NCI-H128 (cell line): ENCODE results near the gene DUSP28.
"Not testable (repeated sequence)": the region's sequence is repeated elsewhere in the genome, so short reads cannot be mapped to it uniquely, and the experiment has no call there.

Experiments used
- DNase-seq: peaks from one replicate; lab custom pipeline; 2025; ENCODE audit not compliant: unreplicated experiment; lab: John Stamatoyannopoulos, UW

Gene DUSP28

GRCh38 chr2:240527153-240527750 lies 32.9 kb upstream of the DUSP28 start:
- DNase-seq: no peak

DNA sequence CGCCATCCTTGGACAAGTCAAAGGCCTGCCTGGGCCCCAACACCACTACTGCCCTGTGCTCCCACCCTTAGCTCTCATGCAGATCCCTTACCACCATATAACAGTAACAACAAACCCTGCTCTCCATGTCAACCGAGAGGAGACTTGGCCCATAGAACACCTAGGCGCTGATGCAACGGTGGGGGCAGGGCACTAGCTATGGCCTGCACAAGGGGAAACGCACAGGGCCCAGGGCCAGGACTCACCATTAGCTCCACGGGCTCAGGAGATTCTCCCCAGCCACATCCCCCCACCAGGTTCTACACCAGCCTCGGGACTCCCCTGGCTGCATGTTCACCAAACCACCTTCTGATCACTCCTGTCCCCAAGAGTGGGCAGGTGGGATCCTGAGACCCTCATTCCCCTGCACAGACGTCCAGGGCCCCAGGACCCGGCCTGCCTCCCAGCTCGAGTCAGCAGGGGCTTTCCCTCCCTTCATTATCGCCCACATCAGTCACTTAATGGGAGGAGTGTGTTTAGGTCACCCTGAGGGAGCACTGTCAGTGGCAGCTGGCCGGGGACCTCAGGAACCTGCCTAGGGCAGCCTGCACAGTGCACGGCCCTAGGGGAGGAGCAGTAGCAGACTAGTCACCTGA lies 31.6 kb upstream of the DUSP28 start:
- DNase-seq: no peak

DNA sequence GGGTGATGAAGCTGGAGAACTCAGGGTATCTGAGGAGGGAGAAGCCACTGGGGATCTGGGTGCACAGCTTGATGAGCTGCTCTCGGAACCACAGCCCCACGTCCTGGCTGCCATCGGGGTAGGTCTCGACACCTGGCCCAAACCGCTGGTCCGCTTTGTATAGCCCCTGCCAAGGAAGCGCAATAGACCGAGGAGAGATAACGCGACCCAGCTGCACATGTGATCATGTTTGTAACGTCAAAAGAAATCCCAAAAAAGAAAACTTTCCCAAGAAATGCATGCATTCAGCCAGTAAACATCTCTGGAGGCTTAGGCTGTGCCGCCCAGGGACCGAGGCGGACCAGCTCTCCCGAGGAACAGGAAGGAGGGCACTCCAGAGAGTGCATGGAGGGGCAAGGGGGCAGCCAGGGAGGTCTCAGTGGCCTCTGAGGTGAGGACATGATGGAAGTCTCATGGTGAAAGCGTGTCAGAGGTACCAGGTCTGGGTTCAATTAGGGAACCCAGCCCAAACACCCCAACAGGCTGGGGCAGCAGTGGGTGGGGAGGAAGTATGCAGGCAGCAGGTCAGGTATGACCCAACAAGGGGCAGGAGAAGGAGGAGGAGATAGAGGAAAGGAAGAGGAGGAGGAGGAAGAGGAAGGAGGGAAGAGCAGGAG lies 30.7 kb upstream of the DUSP28 start:
- DNase-seq: no peak

DNA sequence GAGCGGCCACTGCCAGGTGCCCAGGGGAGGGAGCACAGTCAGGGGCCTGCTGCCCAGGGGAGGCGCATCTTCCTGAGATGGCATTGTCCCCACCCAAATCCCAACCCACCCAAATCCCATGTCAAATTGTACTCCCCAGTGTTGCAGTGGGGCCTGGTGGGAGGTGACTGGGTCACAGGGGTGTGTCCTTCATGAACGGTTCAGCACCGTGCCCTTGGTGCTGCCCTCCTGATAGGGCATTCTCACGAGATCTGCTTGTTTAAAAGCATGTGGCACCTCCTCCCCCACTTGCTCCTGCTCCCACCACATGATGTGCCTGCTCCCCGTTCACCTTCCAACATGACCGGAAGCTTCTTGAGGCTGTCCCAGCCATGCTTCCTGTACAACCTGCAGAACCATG lies 30.0 kb upstream of the DUSP28 start:
- DNase-seq: no peak

- no peak for DNase-seq
Observed at GRCh38 chr2:240531038-240531437, 29.1 kb upstream of the DUSP28 start.

DNA sequence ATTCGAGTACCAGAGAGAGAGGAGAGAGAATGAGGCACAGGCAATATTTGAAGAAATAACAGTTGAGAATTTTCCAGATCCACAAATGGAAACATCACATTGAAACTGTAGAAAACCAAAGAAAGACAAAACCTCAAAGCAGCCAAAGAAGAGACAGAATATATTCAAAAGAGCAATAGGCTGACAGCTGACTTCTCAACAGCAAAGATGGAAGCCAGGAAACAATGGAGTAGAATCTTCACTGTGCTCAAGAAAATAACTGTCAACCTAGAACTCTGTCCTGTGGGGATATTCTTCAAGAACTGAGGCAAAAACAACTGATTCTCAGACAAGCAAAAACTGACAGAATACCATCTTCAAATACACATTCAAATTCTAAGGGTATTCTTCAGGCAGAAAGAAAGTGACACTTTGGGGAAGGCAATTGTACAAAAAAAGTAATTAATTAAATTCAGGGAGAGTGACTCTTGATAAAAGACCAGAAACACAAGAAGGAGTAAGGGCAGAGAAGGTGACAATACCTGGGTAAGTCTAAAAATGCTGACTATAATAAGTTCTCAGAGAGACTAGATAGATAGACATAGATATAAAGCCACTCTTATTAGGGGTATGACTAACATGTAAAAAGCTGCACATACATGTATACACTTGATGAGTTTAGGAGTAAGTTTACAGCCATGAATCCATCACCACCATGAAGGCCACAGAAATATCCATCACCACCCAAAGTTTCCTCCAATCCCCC lies 28.0 kb upstream of the DUSP28 start:
- DNase-seq: no peak

GRCh38 chr2:240538031-240538780 lies 22.0 kb upstream of the DUSP28 start:
- DNase-seq: no peak

DNA sequence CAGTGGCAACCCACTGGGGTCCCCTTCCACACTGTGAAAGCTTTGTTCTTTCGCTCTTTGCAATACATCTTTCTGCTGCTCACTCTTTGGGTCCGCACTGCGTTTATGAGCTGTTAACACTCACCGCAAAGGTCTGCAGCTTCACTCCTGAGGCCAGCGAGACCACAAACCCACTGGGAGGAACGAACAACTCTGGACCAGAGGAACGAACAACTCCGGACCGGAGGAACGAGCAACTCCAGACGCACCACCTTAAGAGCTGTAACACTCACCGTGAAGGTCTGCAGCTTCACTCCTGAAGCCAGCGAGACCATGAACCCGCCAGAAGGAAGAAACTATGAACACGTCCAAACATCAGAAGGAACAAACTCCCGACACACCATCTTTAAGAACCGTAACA lies 21.1 kb upstream of the DUSP28 start:
- DNase-seq: not testable (repeated sequence)

- no peak for DNase-seq
Observed at GRCh38 chr2:240539906-240540305, 20.3 kb upstream of the DUSP28 start.

- no peak for DNase-seq
Observed at GRCh38 chr2:240551288-240551687, 8.9 kb upstream of the DUSP28 start.

- no peak for DNase-seq
Observed at GRCh38 chr2:240551811-240552210, 8.3 kb upstream of the DUSP28 start.

DNA sequence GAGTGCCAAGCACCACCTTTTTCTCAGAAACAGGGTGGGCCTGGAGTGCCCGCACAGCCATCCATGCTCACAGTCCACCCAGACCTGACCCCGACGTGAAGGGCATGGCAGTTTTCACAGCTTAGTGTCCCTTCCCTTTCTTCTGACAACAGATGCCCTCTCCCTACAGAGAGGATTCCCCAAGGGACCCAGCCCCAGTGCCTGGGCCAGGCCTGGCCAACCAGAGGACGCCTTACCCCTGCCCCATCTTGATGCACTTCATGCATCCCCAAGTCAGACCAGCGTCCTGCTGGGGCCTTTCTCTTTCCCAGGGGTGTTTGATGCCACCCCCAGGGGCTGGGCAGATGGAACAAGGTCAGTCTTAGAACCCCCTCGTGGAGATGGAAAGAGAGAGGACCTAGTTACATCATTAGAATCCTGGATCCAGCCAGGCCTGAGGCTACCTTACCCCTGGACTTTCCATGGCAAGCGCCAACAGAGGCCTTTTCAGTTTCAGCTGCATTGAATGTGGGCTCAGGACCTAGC lies 6.1 kb upstream of the DUSP28 start:
- DNase-seq: no peak

DNA sequence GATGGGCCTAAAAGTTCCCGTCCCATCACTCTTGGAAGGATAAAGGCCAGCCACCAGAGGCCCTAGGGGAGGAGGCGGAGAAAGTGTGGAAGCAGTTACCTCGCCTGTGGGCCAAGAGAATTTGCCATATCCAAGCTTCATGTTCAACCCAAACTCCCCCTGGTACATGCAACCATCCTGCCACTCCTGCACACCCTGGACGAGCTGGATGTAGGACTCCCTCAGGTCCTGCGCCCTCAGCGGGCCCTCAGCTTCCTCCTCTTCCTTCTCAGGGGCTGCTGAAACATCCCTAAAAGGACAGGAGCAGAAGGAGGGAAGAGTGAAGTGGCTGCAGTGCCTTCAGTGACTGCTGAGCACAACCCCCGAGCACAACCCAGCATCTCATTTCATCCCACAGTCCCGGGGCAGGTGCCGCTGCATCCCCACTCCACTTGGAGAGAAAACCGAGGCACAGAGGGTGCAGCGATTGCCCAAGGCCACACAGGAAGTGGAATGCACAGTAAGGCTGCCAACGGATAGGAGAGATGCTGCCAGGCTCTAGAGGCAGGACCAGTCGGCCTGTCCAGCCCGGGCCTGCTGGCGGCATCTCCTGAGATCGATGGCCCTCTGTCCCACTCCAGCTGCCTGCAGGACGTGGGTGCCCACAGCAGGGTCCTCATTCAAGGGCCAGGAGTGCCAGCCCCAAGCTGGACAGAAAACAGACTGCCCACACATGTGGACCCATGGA lies 5.2 kb upstream of the DUSP28 start:
- DNase-seq: no peak

DNA sequence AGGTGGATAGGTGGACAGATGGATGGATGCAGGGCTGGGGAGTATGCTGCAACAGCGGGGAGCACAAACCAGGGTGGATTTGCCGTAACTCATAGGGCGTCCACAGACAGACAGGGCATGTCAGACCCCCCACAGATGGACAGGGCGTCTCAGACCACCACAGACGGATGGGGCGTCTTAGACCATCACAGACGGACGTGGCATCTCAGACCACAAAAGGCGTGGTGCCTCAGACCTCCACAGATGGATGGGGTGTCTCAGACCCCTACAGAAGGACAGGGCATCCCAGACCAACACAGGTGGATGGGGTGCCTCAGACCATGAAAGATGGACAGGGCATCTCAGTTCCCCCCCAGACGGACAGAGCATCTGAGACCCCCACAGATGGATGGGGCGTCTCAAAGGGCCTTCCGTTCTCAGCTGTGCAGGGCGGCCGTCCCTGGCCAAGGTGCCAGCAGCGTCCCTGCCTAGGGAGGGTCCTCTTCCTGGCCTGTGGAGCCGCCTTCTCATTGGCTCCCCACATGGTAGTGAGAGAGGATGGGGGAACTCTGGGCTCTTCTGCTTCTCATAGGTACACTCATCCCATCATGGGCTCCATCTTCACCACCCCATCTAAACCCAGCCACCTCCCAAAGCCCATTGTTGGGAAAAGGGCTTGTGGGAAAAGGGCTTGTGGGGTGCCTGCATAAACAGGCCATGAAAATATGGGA lies 4.5 kb upstream of the DUSP28 start:
- DNase-seq: no peak

- no peak for DNase-seq
Observed at GRCh38 chr2:240556553-240557100, 3.5 kb upstream of the DUSP28 start.

GRCh38 chr2:240557101-240557751 lies 2.9 kb upstream of the DUSP28 start:
- DNase-seq: no peak

GRCh38 chr2:240557808-240558207 lies 2.3 kb upstream of the DUSP28 start, which contains the start of gene ANKMY1:
Gene ANKMY1, minus strand, starts transcription at chr2:240557988. Its CDS starts 653 bp downstream, at chr2:240557335.
- no peak for DNase-seq

GRCh38 chr2:240558236-240558761 lies 1.9 kb upstream of the DUSP28 start:
- no peak for DNase-seq
